ENCODE results near the gene PCDH9.

GRCh38 chr13:66844933-66845332, 385.2 kb downstream of the PCDH9 start:
- TF ChIP-seq CTCF (IDR thresholded peaks at IDR 0.05) (no peak), EP300 (IDR thresholded peaks at IDR 0.05) (no peak)

All from upper lobe of left lung (tissue), 4 donors.